NCI-H2196 treated with DMSO at 0.1 percent for 48 hours (cell line): ENCODE results near the gene ANKRD7.

ENCODE experiments used
- DNase-seq: peaks from one replicate; lab custom pipeline; 2025; ENCODE audit not compliant: unreplicated experiment; lab: John Stamatoyannopoulos, UW

ANKRD7 gene

GRCh38 chr7:118224521-118224920 lies at the start of gene ANKRD7:
TSS of gene ANKRD7 (plus strand) at chr7:118224704. CDS start at chr7:118224831, 127 bp downstream.
- DNase-seq = no peak

- DNase-seq = no peak
These were observed 48.8 kb upstream of the ANKRD7 start for GRCh38 chr7:118175740-118176139.

GRCh38 chr7:118179191-118179590 lies 45.3 kb upstream of the ANKRD7 start:
- DNase-seq = no peak

GRCh38 chr7:118182593-118183427 lies 41.7 kb upstream of the ANKRD7 start:
- DNase-seq = no peak

DNA sequence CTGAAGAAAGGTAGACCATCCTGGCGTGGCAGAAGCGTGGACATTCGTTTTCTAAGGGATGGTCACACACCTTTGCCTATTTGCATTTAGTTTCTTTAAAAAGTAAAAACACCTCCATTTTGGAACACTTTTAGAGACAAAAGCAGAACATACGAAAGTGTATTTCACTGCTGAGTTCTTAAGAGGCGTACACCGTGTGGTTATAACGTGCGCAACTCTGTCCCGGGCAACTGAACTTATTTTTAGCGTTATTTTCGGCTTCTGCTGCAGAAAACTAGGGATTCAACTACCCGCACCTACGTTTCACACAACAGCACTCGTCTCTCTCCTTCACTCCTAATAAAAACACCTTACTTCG lies 41.1 kb upstream of the ANKRD7 start:
- no peak for DNase-seq

GRCh38 chr7:118183786-118184564 lies 40.5 kb upstream of the ANKRD7 start, which contains the start of gene LSM8:
TSS of gene LSM8 (plus strand) at chr7:118184164. CDS start at chr7:118184224, 60 bp downstream.
- DNase-seq = peak; percentile 94

DNA sequence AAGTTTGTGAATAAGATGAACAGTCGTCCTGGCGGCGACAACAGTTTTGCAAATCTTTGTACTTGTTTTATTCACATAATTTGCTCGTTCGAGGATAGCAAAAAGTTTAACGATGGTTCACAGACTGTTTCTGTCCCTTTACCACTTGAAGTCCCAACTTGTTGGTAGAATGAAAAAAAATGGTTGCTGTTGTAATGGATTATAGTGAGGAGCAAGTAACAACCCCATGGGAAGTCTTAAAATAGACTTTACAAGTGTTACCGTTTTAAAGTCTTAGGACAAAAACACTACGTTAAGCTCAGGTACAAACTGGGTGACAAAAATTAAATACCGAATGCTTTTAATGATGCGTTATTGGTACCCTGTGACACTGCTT lies 40.0 kb upstream of the ANKRD7 start:
- no peak for DNase-seq

DNA sequence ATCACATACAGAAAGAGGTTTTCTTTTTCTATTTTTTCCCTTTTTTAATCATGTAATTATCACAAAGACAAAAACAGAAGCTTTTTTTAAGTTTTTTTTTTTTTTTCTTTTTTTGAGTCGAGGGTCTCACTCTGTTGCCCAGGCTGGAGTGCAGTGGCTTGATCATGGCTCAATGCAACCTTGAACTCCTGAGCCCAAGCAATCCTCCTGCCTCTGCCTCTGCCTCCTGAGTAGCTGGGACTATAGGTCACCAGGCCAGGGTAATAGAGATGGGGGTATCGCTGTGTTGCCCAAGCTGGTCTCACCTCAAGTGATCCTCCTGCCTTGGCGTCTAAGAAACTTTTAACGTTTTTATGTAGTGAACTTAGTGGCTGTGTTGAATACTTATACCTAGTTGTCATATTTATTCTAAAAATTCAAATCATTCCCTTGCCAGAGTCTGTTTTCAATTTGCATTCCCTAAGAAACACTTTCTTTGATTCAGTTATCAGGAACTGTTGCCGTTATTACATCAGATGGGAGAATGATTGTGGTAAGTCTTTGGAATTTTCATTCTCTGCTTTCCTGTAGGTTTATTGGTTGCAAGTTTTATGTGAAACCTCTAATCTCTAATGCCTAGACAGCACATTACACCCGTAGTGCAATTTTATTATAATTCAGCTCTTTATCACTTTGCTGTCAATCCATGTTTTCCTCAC lies 39.2 kb upstream of the ANKRD7 start:
- DNase-seq = no peak

DNA sequence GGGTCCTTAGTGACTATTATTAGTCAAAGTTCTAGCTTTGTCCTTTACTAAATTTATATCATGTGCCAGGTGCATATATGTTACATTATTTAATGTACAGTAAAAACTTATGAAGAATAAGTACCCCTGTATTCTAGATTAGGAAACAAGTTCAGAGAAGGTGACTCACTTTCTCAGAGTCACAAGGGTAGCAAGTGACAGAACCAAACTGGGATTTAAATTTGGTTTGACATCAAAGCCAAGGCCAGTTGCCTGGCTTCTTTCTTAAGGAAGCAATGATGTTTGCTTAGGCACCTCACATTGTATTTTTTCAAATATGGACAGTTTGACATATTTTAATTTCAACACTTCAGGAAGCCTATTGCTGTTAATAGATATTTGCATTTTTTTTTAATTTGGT lies 38.0 kb upstream of the ANKRD7 start:
- DNase-seq = no peak

DNA sequence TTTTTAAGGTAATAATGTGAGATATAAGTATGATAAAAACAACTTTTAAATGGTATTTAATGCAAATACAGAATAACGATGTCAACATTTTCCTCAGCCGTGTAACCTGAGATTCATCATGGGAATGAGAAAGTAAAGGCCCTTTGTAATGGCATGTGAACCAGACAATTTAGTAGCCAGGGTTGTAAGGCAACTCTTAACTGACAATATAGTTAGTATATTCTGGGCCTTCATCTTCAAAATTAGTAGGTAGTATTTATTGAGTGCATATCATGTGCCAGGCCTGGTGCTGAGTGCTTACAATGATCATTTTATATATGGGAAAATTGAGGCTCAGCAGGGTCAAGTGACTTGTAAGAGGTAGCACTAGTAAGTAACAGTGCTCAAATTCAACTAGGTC lies 29.9 kb upstream of the ANKRD7 start:
- no peak for DNase-seq

DNA sequence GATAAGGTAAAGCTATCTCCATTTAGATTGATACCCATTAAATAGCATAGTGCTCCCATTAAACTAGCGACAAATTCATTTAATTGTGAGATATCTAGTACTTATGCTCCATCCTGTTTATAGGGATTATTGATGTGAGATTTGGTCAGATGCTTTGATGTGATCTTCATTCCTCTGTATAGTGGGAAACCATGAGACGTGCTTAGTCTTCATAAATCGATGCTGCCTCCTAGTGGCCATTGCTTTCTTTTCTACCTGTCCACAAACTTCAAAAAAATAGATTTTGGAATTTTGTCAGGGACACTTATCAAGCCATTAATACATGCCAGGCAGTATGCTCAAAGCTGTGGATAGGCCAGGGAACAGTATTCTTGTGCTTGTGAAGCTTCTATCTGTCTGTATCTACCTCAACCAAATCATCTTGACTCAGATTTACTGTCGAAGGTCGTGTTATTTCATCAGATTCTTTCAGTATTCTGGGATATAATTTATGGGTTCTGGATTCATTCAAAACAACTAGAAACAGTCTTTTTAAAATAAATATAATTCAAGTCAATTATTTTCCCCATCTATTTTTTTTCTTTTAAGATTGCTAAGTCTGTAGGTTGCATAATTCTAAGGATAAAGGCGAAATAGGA lies 28.5 kb upstream of the ANKRD7 start:
- DNase-seq = peak; percentile 17

GRCh38 chr7:118202061-118202460 lies 22.4 kb upstream of the ANKRD7 start:
- no peak for DNase-seq

- no peak for DNase-seq
These were observed 10.3 kb upstream of the ANKRD7 start for GRCh38 chr7:118214051-118214832.

GRCh38 chr7:118214833-118215182 lies 9.7 kb upstream of the ANKRD7 start:
- no peak for DNase-seq

DNA sequence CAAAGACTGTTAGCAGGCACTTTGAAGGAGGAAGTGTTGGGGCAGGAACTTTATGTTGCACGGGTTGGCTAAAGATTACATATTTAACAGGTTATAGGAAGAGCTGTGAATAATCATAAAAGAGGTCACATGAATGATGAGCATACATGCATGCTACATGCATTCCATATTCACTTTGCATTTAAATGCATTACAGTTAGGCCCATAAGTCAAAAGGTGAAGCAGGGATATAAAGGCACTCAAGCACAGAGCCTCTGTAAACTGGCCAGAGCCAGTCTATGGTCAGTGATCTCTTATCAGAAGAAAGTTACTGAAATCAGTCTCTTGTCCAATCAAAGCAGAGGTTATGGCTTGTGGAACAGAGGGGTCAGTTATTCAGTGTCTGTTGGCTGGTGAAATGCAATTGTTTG lies 7.3 kb upstream of the ANKRD7 start:
- DNase-seq = no peak

- DNase-seq = no peak
These were observed 5.9 kb upstream of the ANKRD7 start for GRCh38 chr7:118218413-118219156.

DNA sequence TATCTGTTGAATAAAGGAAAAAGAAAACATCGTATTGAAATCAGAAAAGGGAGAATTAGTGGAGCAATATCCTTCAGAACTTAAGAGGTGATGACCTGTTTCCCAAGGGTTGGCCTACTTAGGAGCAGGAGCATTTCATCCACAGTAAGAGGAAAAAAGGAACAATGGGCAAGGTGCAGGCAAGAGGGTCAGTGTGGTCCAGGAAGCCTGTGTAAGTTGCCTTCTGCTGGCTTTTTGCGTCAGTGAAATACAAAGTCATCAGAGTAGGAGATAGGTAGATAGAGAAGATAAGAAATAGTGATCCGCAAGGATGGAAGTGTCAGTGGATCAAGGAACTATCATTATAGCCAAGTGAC lies 5.4 kb upstream of the ANKRD7 start:
- DNase-seq = no peak

DNA sequence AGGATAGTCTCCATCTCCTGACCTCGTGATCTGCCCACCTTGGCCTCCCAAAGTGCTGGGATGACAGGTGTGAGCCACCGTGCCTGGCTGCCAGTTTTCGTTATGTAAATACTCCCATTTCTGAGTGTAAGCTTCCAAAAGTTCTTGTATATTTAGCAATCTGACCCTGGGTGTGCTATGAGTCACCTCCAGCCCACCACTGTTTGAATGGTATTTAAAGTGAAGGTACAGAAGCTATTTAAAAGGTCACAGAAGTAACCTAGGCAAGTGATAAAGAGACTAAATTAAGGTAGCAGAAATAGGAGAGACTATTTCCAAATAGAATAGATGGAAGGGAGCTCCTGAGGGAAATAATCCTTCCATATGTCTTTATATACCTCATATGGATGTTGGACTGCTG lies 3.9 kb upstream of the ANKRD7 start:
- DNase-seq = no peak

- no peak for DNase-seq
These were observed 1.9 kb upstream of the ANKRD7 start for GRCh38 chr7:118222591-118222990.

- DNase-seq = no peak
These were observed 8.3 kb downstream of the ANKRD7 start for GRCh38 chr7:118232837-118233236.
